ENCODE measurements around the gene MAPK1.
"Not testable (repeated sequence)": the region's sequence is repeated elsewhere in the genome, so short reads cannot be mapped to it uniquely, and the experiment has no call there.

The MAPK1 gene

GRCh38 chr22:21754523-21754922, 112.9 kb downstream of the MAPK1 start:
- no peak for DNase-seq (ENCODE audit: low read depth)

- no peak for DNase-seq (ENCODE audit: low read depth)
Observed at GRCh38 chr22:21753374-21754111, 113.9 kb downstream of the MAPK1 start.

GRCh38 chr22:21752276-21752675, 115.2 kb downstream of the MAPK1 start:
- DNase-seq (ENCODE audit: low read depth), result no peak

- DNase-seq (ENCODE audit: low read depth), result no peak
Observed at GRCh38 chr22:21745948-21746347, 121.5 kb downstream of the MAPK1 start.

- DNase-seq (ENCODE audit: low read depth), result not testable (repeated sequence)
Observed at GRCh38 chr22:21744917-21745316, 122.5 kb downstream of the MAPK1 start.

- no peak for DNase-seq (ENCODE audit: low read depth)
Observed at GRCh38 chr22:21741790-21742189, 125.7 kb downstream of the MAPK1 start.

GRCh38 chr22:21741059-21741458, 126.4 kb downstream of the MAPK1 start:
- DNase-seq (ENCODE audit: low read depth), result no peak

GRCh38 chr22:21739828-21740377, 127.5 kb downstream of the MAPK1 start:
- DNase-seq (ENCODE audit: low read depth), result no peak

- no peak for DNase-seq (ENCODE audit: low read depth)
Observed at GRCh38 chr22:21738966-21739365, 128.5 kb downstream of the MAPK1 start.

- no peak for DNase-seq (ENCODE audit: low read depth)
Observed at GRCh38 chr22:21738081-21738480, 129.4 kb downstream of the MAPK1 start.

GRCh38 chr22:21736948-21737347, 130.5 kb downstream of the MAPK1 start:
- DNase-seq (ENCODE audit: low read depth), result no peak

- no peak for DNase-seq (ENCODE audit: low read depth)
Observed at GRCh38 chr22:21736084-21736642, 131.3 kb downstream of the MAPK1 start.

- DNase-seq (ENCODE audit: low read depth), result peak; percentile 93
Observed at GRCh38 chr22:21735200-21736083, 132.0 kb downstream of the MAPK1 start, which contains the start of gene YPEL1. TSS of gene YPEL1 (minus strand) at chr22:21735794. CDS start at chr22:21710744, 25,050 bp downstream.

- DNase-seq (ENCODE audit: low read depth), result no peak
Observed at GRCh38 chr22:21734540-21735199, 132.8 kb downstream of the MAPK1 start.

- no peak for DNase-seq (ENCODE audit: low read depth)
Observed at GRCh38 chr22:21731503-21731902, 135.9 kb downstream of the MAPK1 start.

- DNase-seq (ENCODE audit: low read depth), result no peak
Observed at GRCh38 chr22:21730535-21731308, 136.7 kb downstream of the MAPK1 start.

GRCh38 chr22:21729184-21729583, 138.3 kb downstream of the MAPK1 start:
- DNase-seq (ENCODE audit: low read depth), result not testable (repeated sequence)

- DNase-seq (ENCODE audit: low read depth), result no peak
Observed at GRCh38 chr22:21728270-21728669, 139.2 kb downstream of the MAPK1 start.

GRCh38 chr22:21727768-21728167, 139.7 kb downstream of the MAPK1 start:
- DNase-seq (ENCODE audit: low read depth), result no peak

- no peak for DNase-seq (ENCODE audit: low read depth)
Observed at GRCh38 chr22:21727159-21727558, 140.3 kb downstream of the MAPK1 start.

- no peak for DNase-seq (ENCODE audit: low read depth)
Observed at GRCh38 chr22:21726650-21727049, 140.8 kb downstream of the MAPK1 start.

Data from T-helper 22 cell (primary cell).